PFSK-1 (cell line): ENCODE data around the gene UBAP1L.

ENCODE experiments used
- FOXP2 ChIP-seq: optimal IDR thresholded peaks from 2 replicates; pipeline ENCODE3; 2011; ENCODE audit warnings: borderline replicate concordance, control low read depth, inconsistent platforms; ENCODE audit not compliant: insufficient read depth; ENCODE audit errors: extremely low read length, extremely low read depth
- POLR2AphosphoS5 ChIP-seq: IDR thresholded peaks from 2 replicates; pipeline ENCODE4 v1.6.1; 2012; ENCODE audit warnings: low read depth, mild to moderate bottlenecking, control low read depth, low read length, moderate library complexity
- REST ChIP-seq, 2 experiments: IDR thresholded peaks; 2 replicates each; pipeline versions ENCODE4 v1.6.1 to v1.8.0; 2011 to 2012; ENCODE audit warnings: low read depth in 2 of 2, low read length in 2 of 2, control low read depth in 1 of 2, inconsistent platforms in 1 of 2, mild to moderate bottlenecking in 1 of 2, moderate library complexity in 1 of 2; ENCODE audit not compliant: insufficient read depth in 1 of 2
- SIN3A ChIP-seq: IDR thresholded peaks from 2 replicates; pipeline ENCODE4 v1.6.1; 2012; ENCODE audit warnings: mild to moderate bottlenecking, low read length, moderate library complexity, borderline replicate concordance; ENCODE audit not compliant: insufficient read depth
- TAF1 ChIP-seq: IDR thresholded peaks from 2 replicates; pipeline ENCODE4 v1.6.1; 2012; ENCODE audit warnings: low read length, control low read depth, borderline replicate concordance; ENCODE audit not compliant: insufficient read depth

- TF ChIP-seq SIN3A (no peak), TAF1 (no peak), POLR2AphosphoS5 (no peak), REST (IDR thresholded peaks at IDR 0.05; ENCODE audit: insufficient read depth in 1 of 2, low read depth in 2 of 2, low read length in 2 of 2) (no peak), FOXP2 (no peak)
These were observed 48.0 kb upstream of the UBAP1L start for GRCh38 chr15:65163041-65163440.
